GM12878 (cell line): Measurements from ENCODE around the gene PRKN. TPM values are rescaled to one million over a fixed set of nuclear protein-coding genes. Genes with fewer than 3 reads are reported as not detected.

Source experiments
- ATAC-seq: fragments of 200-7000 bp; cut with Tn5 transposase; 3 replicates; pipeline ENCODE4 v1.9.1; 2020; ENCODE audit warnings: mild to moderate bottlenecking, moderate library complexity
- BruUV-seq: library from RNA; stranded (reverse); fragments of 400-500 nt; replicated peaks from 2 replicates; lab custom pipeline; 2021; lab: Mats Ljungman, UMichigan
- CTCF ChIA-PET: fragments of 300-600 bp; sonication (Branson Sonifier 250); formaldehyde crosslinking; extraction: SDS; loops from one replicate; lab custom pipeline; 2021; ENCODE audit warnings: inconsistent platforms; lab: Yijun Ruan, JAX
- POLR2A ChIA-PET: fragments of 350-600 bp; formaldehyde crosslinking; extraction: SDS; loops from one replicate; lab custom pipeline; 2021; ENCODE audit warnings: inconsistent platforms; lab: Charles Lee
- RAD21 ChIA-PET: fragments of 300-600 bp; sonication (Branson Sonifier 250); formaldehyde crosslinking; loops from one replicate; lab custom pipeline; 2023; ENCODE audit warnings: antibody characterized with exemption; ENCODE audit not compliant: unreplicated experiment; lab: Charles Lee
- SMC1A ChIA-PET: fragments of 300-600 bp; sonication (Branson Sonifier 250); formaldehyde crosslinking; loops from one replicate; lab custom pipeline; 2023; ENCODE audit not compliant: unreplicated experiment, uncharacterized antibody; lab: Charles Lee
- DNase-seq: peaks from one replicate; pipeline ENCODE4 v3.0.0-alpha.2; 2011; ENCODE audit warnings: low read depth, low spot score
- FAIRE-seq: peaks from 3 replicates; lab custom pipeline; 2011; peaks lifted over from hg19 to GRCh38; lab: Jason Lieb, UNC
- H2AFZ ChIP-seq: 2 replicates; pipeline ENCODE4 v1.6.0; 2011; ENCODE audit warnings: low read depth, low read length, control low read depth; ENCODE audit not compliant: control insufficient read depth
- H3K27ac ChIP-seq: 2 replicates; pipeline ENCODE4 v1.5.1; 2011; ENCODE audit warnings: control low read depth; ENCODE audit not compliant: control insufficient read depth, insufficient read depth
- H3K27me3 ChIP-seq, 2 experiments: replicated peaks in 1 of 2; 2 replicates each; pipeline versions ENCODE4 v1.6.0 to v1.6.1; 2011; ENCODE audit warnings: low read length in 1 of 2; ENCODE audit not compliant: control insufficient read depth in 2 of 2, insufficient read depth in 2 of 2
- H3K36me3 ChIP-seq, 2 experiments: 2 replicates each; pipeline ENCODE4 v1.5.1; 2011; ENCODE audit warnings: low read length in 1 of 2; ENCODE audit not compliant: control insufficient read depth in 2 of 2, insufficient read depth in 2 of 2
- H3K4me1 ChIP-seq: 2 replicates; pipeline ENCODE4 v1.6.1; 2011; ENCODE audit warnings: mild to moderate bottlenecking, low read length, moderate library complexity, mixed read lengths; ENCODE audit not compliant: control insufficient read depth, insufficient read depth
- H3K4me2 ChIP-seq: 2 replicates; pipeline ENCODE4 v1.6.0; 2011; ENCODE audit warnings: control low read depth; ENCODE audit not compliant: control insufficient read depth, insufficient read depth
- H3K4me3 ChIP-seq: fragments of 200-600 bp; sonication (generic); 2 replicates; pipeline ENCODE4 v1.5.1; 2016
- H3K79me2 ChIP-seq: 2 replicates; pipeline ENCODE4 v1.6.0; 2011; ENCODE audit warnings: low read length; ENCODE audit not compliant: control insufficient read depth, insufficient read depth
- H3K9ac ChIP-seq: 2 replicates; pipeline ENCODE4 v1.8.0; 2011; ENCODE audit warnings: low read length, control low read depth, mixed read lengths; ENCODE audit not compliant: control insufficient read depth, insufficient read depth
- H3K9me3 ChIP-seq: replicated peaks from 3 replicates; pipeline ENCODE4 v1.5.1; 2011; ENCODE audit warnings: mild to moderate bottlenecking, low read length; ENCODE audit not compliant: control insufficient read depth, insufficient read depth
- H4K20me1 ChIP-seq: 2 replicates; pipeline ENCODE4 v1.6.0; 2011; ENCODE audit not compliant: control insufficient read depth, insufficient read depth
- CBX3 ChIP-seq: fragments of 200-600 bp; sonication (generic); IDR thresholded peaks from 2 replicates; pipeline ENCODE4 v1.6.1; 2016; ENCODE audit warnings: low read depth, borderline replicate concordance
- FOS ChIP-seq: IDR thresholded peaks from 3 replicates; pipeline ENCODE4 v1.6.1; 2011; ENCODE audit warnings: borderline replicate concordance; ENCODE audit not compliant: insufficient read length; ENCODE audit errors: extremely low read depth
- IKZF2 ChIP-seq, 2 experiments: fragments of 450-650 bp; IDR thresholded peaks; 2 replicates each; pipeline ENCODE4 v1.6.1; 2017; ENCODE audit warnings: mild to moderate bottlenecking in 2 of 2, moderate library complexity in 2 of 2
- MXI1 ChIP-seq: fragments of 150-350 bp; IDR thresholded peaks from 2 replicates; pipeline ENCODE4 v1.6.1; 2011; ENCODE audit warnings: low read depth, mild to moderate bottlenecking, inconsistent platforms, low read length, improper control_type of control experiment
- PBX3 ChIP-seq: IDR thresholded peaks from 2 replicates; pipeline ENCODE4 v1.6.1; 2011; ENCODE audit warnings: mild to moderate bottlenecking, low read depth, low read length, moderate library complexity; ENCODE audit not compliant: insufficient replicate concordance
- POLR2A ChIP-seq: IDR thresholded peaks from 2 replicates; pipeline ENCODE4 v1.6.1; 2011; ENCODE audit warnings: low read depth, mild to moderate bottlenecking, low read length
- POLR2AphosphoS2 ChIP-seq: IDR thresholded peaks from 2 replicates; pipeline ENCODE4 v1.6.1; 2011; ENCODE audit warnings: low read depth, mild to moderate bottlenecking, low read length, improper control_type of control experiment, moderate library complexity
- RAD51 ChIP-seq: fragments of 450-650 bp; IDR thresholded peaks from 2 replicates; pipeline ENCODE4 v1.6.1; 2016; ENCODE audit warnings: moderate library complexity, mild to moderate bottlenecking, inconsistent platforms
- SIN3A ChIP-seq: IDR thresholded peaks from 2 replicates; pipeline ENCODE4 v1.6.1; 2012; ENCODE audit warnings: low read depth, low read length, improper control_type of control experiment
- SIX5 ChIP-seq: IDR thresholded peaks from 2 replicates; pipeline ENCODE4 v1.6.1; 2011; ENCODE audit warnings: mild to moderate bottlenecking, low read depth, low read length, moderate library complexity; ENCODE audit not compliant: severe bottlenecking
- SMAD1 ChIP-seq: fragments of 450-650 bp; IDR thresholded peaks from 2 replicates; pipeline ENCODE4 v1.6.1; 2018; ENCODE audit warnings: mild to moderate bottlenecking, low read depth; ENCODE audit not compliant: partially characterized antibody
- SMARCA5 ChIP-seq: fragments of 450-650 bp; IDR thresholded peaks from 2 replicates; pipeline ENCODE4 v1.6.1; 2017; ENCODE audit warnings: mild to moderate bottlenecking
- ZBED1 ChIP-seq: IDR thresholded peaks from 2 replicates; pipeline ENCODE4 v1.6.1; 2016; ENCODE audit warnings: borderline replicate concordance
- ZNF274 ChIP-seq: IDR thresholded peaks from one replicate; pipeline ENCODE4 v1.8.0; 2011; ENCODE audit not compliant: insufficient read length, insufficient read depth
- ZSCAN29 ChIP-seq: fragments of 450-650 bp; IDR thresholded peaks from 2 replicates; pipeline ENCODE4 v1.6.1; 2017; ENCODE audit warnings: mild to moderate bottlenecking, moderate library complexity
- WGBS: methylation state at CpG from one replicate; pipeline ENCODE4 v1.1.6; 2016; ENCODE audit warnings: low lambda C conversion rate; ENCODE audit not compliant: insufficient replicate concordance, insufficient coverage; ENCODE audit errors: missing lambda C conversion rate; 5-methylcytosine and 5-hydroxymethylcytosine counted together
- in situ Hi-C: fragments of 300-500 bp; cut with MboI; formaldehyde crosslinking; loops from 9 replicates; pipeline ENCODE4 v1.14.3; 2018; ENCODE audit warnings: mixed read lengths
- intact Hi-C: fragments of 100-400 bp; cut with micrococcal nuclease; formaldehyde crosslinking; loops from one replicate; pipeline ENCODE4 v1.14.2; 2022; ENCODE audit not compliant: unreplicated experiment
- polyA plus RNA-seq, 11 experiments: library from polyadenylated mRNA; depleted of rRNA in 4 of 11; unstranded in 6 of 11; stranded (reverse) in 5 of 11; fragments of >200 nt; fragmentation: Nextera tagmentation in 4 of 11; fragmentation: Illumina TruSeq in 1 of 11; extraction: Ambion mirVana in 4 of 11; extraction: Trizol in 1 of 11; gene quantifications; 1 replicate in 1 of 11; 2 replicates in 10 of 11; pipeline versions ENCODE4 v1.2.1 to v1.2.3, GENCODE V29; 2011 to 2016; ENCODE audit warnings: inconsistent platforms in 2 of 11, missing spikeins in 2 of 11, low read depth in 1 of 11
- total RNA-seq, 4 experiments: library from RNA; depleted of rRNA in 3 of 4; stranded (reverse); fragments of >200 nt in 3 of 4; fragmentation: Illumina TruSeq in 1 of 4; extraction: Trizol in 1 of 4; gene quantifications; 2 replicates each; pipeline versions ENCODE4 v1.2.1 to v1.2.3, GENCODE V29; 2013 to 2021
- TF ChIP-seq, protein P1 (sequence below): fragments of 450-650 bp; formaldehyde crosslinking; IDR thresholded peaks from 2 replicates; pipeline ENCODE4 v1.5.0; 2022; ENCODE audit warnings: mild to moderate bottlenecking, missing genetic modification characterization

Gene PRKN
- total and polyA plus RNA-seq, 10 of the 15 experiments (the other 5 are each of a cell fraction or from before 2014, with no cell fraction given) = 0.06 to 0.09 TPM; not detected in 8

DNA sequence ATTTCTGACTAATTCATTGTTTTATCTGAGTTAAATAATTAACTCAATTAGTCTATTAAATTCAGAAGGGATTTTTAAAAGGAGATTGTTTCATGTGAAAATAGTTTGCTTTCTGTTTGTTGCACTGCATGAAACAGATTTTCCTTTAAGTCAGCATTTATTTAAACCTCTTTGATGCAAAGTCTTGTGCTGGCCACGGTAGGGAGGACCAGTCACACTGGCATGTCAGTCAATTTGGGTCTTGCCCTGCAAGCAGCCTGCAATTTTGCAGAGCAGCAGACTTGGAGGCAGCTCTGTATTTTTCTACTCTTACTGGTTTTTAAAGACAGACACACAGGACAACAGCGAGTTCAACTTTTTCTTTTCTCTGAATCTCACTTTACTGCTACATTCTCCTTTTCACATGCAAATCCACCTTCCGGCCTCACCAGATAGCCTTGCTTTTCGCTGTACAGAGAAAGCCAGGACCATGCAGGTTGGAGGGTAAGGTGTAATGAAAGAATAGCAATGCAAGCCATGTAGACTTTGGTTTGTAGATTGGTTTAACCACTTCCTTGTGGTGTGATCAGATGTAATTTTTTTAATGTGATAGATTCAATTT, 763.8 kb downstream of the PRKN start (continued):
- TF ChIP-seq ZBED1 (no peak), SMAD1 (no peak)

DNA sequence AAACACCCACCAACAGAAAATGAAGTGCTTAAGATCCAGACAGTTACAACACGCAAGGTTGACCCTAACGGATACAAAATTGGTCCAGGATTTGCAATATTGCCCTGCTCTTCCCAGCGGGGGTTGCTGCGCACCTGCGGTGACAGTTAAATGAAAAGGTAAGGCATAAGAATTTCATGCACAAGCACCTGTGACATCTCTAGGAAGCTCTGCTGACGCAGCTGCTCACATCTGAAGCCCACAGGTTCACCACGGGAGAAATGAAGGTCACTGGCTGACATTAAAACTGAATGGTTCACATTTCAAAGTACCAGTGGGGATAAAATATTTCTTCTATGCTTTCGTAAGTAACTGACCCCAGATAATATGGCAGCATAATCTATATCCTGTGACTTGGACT, 764.4 kb downstream of the PRKN start:
- H3K4me3 ChIP-seq = no peak overlapping the region
- RAD21 ChIA-PET = no interaction called here
- SMC1A ChIA-PET = no interaction called here
- H3K36me3 ChIP-seq = no peaks in the 10 kb centered on the region
- no peaks in the 10 kb centered on the region for H3K79me2 ChIP-seq
- no peak for DNase-seq
- intact Hi-C loops = no loop called here
- H4K20me1 ChIP-seq = no peaks in the 10 kb centered on the region
- H2AFZ ChIP-seq = no peak overlapping the region; the same call in 1 of the 2 replicates
- H3K27me3 ChIP-seq = no peaks in the 10 kb centered on the region
- WGBS = 23% methylated on average over 8 of the region's 8 CpGs
- no TSS peak for BruUV-seq
- in situ Hi-C loops = no loop called here
- H3K9me3 ChIP-seq = no peaks in the 10 kb centered on the region
- H3K4me2 ChIP-seq = no peak overlapping the region
- POLR2A ChIA-PET = no interaction called here
- TF ChIP-seq SIN3A = no peak
- TF ChIP-seq ZNF274 = no peak
- no peak for TF ChIP-seq PBX3
- no peak for TF ChIP-seq POLR2AphosphoS2
- no peak for TF ChIP-seq ZSCAN29
- TF ChIP-seq MXI1 = no peak
- TF ChIP-seq POLR2A = no peak
- no peak for TF ChIP-seq FOS
- TF ChIP-seq SMARCA5 = no peak
- TF ChIP-seq CBX3 = no peak
- TF ChIP-seq, protein P1, sequence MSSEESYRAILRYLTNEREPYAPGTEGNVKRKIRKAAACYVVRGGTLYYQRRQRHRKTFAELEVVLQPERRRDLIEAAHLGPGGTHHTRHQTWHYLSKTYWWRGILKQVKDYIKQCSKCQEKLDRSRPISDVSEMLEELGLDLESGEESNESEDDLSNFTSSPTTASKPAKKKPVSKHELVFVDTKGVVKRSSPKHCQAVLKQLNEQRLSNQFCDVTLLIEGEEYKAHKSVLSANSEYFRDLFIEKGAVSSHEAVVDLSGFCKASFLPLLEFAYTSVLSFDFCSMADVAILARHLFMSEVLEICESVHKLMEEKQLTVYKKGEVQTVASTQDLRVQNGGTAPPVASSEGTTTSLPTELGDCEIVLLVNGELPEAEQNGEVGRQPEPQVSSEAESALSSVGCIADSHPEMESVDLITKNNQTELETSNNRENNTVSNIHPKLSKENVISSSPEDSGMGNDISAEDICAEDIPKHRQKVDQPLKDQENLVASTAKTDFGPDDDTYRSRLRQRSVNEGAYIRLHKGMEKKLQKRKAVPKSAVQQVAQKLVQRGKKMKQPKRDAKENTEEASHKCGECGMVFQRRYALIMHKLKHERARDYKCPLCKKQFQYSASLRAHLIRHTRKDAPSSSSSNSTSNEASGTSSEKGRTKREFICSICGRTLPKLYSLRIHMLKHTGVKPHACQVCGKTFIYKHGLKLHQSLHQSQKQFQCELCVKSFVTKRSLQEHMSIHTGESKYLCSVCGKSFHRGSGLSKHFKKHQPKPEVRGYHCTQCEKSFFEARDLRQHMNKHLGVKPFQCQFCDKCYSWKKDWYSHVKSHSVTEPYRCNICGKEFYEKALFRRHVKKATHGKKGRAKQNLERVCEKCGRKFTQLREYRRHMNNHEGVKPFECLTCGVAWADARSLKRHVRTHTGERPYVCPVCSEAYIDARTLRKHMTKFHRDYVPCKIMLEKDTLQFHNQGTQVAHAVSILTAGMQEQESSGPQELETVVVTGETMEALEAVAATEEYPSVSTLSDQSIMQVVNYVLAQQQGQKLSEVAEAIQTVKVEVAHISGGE (CRISPR knock-in tag) = no peak
- TF ChIP-seq IKZF2 (IDR thresholded peaks at IDR 0.05) = no peak
- no peak for TF ChIP-seq SIX5
- TF ChIP-seq RAD51 = no peak
- CTCF ChIA-PET = no interaction called here
- H3K4me1 ChIP-seq = no peaks in the 10 kb centered on the region
- H3K27ac ChIP-seq = no peak overlapping the region
- ATAC-seq = no peak
- H3K9ac ChIP-seq = no peak overlapping the region
- FAIRE-seq = no peak
